Keratinocyte (primary cell): ENCODE results near the gene OTOP2. TPM values are rescaled to one million over a fixed set of nuclear protein-coding genes. Genes with fewer than 3 reads are reported as not detected.

Experiments used
- DNase-seq: peaks from one replicate; pipeline ENCODE4 v3.0.0-alpha.2; 2011; ENCODE audit warnings: low read depth, missing footprints, low spot score
- FAIRE-seq: peaks from 2 replicates; lab custom pipeline; 2011; peaks lifted over from hg19 to GRCh38; lab: Jason Lieb, UNC
- H2AFZ ChIP-seq: 2 replicates; pipeline ENCODE4 v1.6.0; 2012; ENCODE audit warnings: low read length, control low read depth, inconsistent platforms; ENCODE audit not compliant: control insufficient read depth
- H3K27ac ChIP-seq: 2 replicates; pipeline ENCODE4 v1.5.1; 2011; ENCODE audit warnings: low read length; ENCODE audit not compliant: control insufficient read depth, insufficient read depth
- H3K27me3 ChIP-seq: 3 replicates; pipeline ENCODE4 v1.6.0; 2011; ENCODE audit warnings: low read length; ENCODE audit not compliant: control insufficient read depth, insufficient read depth; ENCODE audit errors: extremely low read depth
- H3K36me3 ChIP-seq, 2 experiments: 2 replicates in 1 of 2; 3 replicates in 1 of 2; pipeline ENCODE4 v1.5.1; 2011; ENCODE audit warnings: low read length in 2 of 2, mild to moderate bottlenecking in 1 of 2; ENCODE audit not compliant: control insufficient read depth in 2 of 2, insufficient read depth in 2 of 2; ENCODE audit errors: extremely low read depth in 1 of 2
- H3K4me1 ChIP-seq: 3 replicates; pipeline ENCODE4 v1.5.1; 2011; ENCODE audit warnings: low read length; ENCODE audit not compliant: control insufficient read depth, insufficient read depth; ENCODE audit errors: extremely low read depth
- H3K4me2 ChIP-seq: 3 replicates; pipeline ENCODE4 v1.6.0; 2011; ENCODE audit warnings: low read depth, low read length; ENCODE audit not compliant: control insufficient read depth, insufficient read depth; ENCODE audit errors: extremely low read depth
- H3K4me3 ChIP-seq, 3 experiments: fragments of 200-600 bp in 1 of 3; sonication (generic) in 1 of 3; 2 replicates in 2 of 3; 3 replicates in 1 of 3; pipeline ENCODE4 v1.5.1; 2011 to 2016; ENCODE audit warnings: low read length in 3 of 3, mild to moderate bottlenecking in 3 of 3, control low read depth in 2 of 3, inconsistent platforms in 1 of 3, low read depth in 1 of 3, mixed read lengths in 1 of 3, mixed run types in 1 of 3, moderate library complexity in 1 of 3; ENCODE audit not compliant: control insufficient read depth in 2 of 3, insufficient read depth in 2 of 3; ENCODE audit errors: extremely low read depth in 1 of 3
- H3K79me2 ChIP-seq: 2 replicates; pipeline ENCODE4 v1.6.0; 2012; ENCODE audit warnings: low read length; ENCODE audit not compliant: control insufficient read depth, insufficient read depth
- H3K9ac ChIP-seq: 3 replicates; pipeline ENCODE4 v1.6.0; 2011; ENCODE audit warnings: low read length; ENCODE audit not compliant: control insufficient read depth, insufficient read depth; ENCODE audit errors: extremely low read depth
- H3K9me1 ChIP-seq: 3 replicates; pipeline ENCODE4 v1.6.0; 2011; ENCODE audit warnings: low read length; ENCODE audit not compliant: control insufficient read depth, insufficient read depth; ENCODE audit errors: extremely low read depth
- H3K9me3 ChIP-seq: 2 replicates; pipeline ENCODE4 v1.5.1; 2012; ENCODE audit warnings: low read depth, low read length; ENCODE audit not compliant: control insufficient read depth
- H4K20me1 ChIP-seq: 3 replicates; pipeline ENCODE4 v1.6.0; 2011; ENCODE audit warnings: low read length; ENCODE audit not compliant: control insufficient read depth, insufficient read depth; ENCODE audit errors: extremely low read depth
- CTCF ChIP-seq, 3 experiments: IDR thresholded peaks in 1 of 3; conservative IDR thresholded peaks in 1 of 3; optimal IDR thresholded peaks in 1 of 3; 2 replicates in 2 of 3; 3 replicates in 1 of 3; pipeline versions ENCODE3 to v1.5.1; 2011; ENCODE audit warnings: low read length in 3 of 3, mild to moderate bottlenecking in 3 of 3, moderate library complexity in 2 of 3, control low read depth in 1 of 3, inconsistent platforms in 1 of 3; ENCODE audit not compliant: insufficient read depth in 2 of 3; ENCODE audit errors: extremely low read depth in 1 of 3
- EZH2 ChIP-seq: IDR thresholded peaks from one replicate; pipeline ENCODE4 v1.6.1; 2012; ENCODE audit warnings: inconsistent platforms, mild to moderate bottlenecking, low read length, moderate library complexity
- dilution Hi-C: fragments of 300-500 bp; cut with MboI; formaldehyde crosslinking; loops from one replicate; pipeline ENCODE4 v1.7.0; 2020; ENCODE audit warnings: low sequenced_read_pairs; ENCODE audit not compliant: extremely low pct_ligation_motif_present
- polyA plus RNA-seq, 5 experiments: library from polyadenylated mRNA; depleted of rRNA in 3 of 5; stranded (reverse) in 3 of 5; stranded (forward) in 1 of 5; unstranded in 1 of 5; fragments of >200 nt; gene quantifications; 1 replicate in 1 of 5; 2 replicates in 3 of 5; 3 replicates in 1 of 5; pipeline versions ENCODE4 v1.2.1 to v1.2.3, GENCODE V29; 2011 to 2012; ENCODE audit warnings: missing spikeins in 2 of 5, low read depth in 1 of 5, low replicate concordance in 1 of 5

Gene OTOP2
- polyA plus RNA-seq, 1 donor (not counting 4 experiments of a cell fraction or from before 2014, with no cell fraction given): not detected

GRCh38 chr17:74877592-74878548 is 46.2 kb upstream of the OTOP2 start:
- H3K27me3 ChIP-seq: no peaks in the 10 kb centered on the region
- H3K4me2 ChIP-seq: peak overlapping the region; percentile 53
- no peak overlapping the region for H3K4me3 ChIP-seq
- no peaks in the 10 kb centered on the region for H3K79me2 ChIP-seq
- H3K9me1 ChIP-seq: no peaks in the 10 kb centered on the region
- no peaks in the 10 kb centered on the region for H3K36me3 ChIP-seq
- H3K9me3 ChIP-seq: no peaks in the 10 kb centered on the region
- dilution Hi-C loops: no loop called here
- FAIRE-seq (no peak), DNase-seq (peak; percentile 62)
- H3K27ac ChIP-seq: no peak overlapping the region
- TF ChIP-seq EZH2 (no peak), CTCF (optimal IDR thresholded peaks at IDR 0.05 in 1 of 3, IDR thresholded peaks at IDR 0.05 in 1 of 3, conservative IDR thresholded peaks at IDR 0.05 in 1 of 3; ENCODE audit: extremely low read depth in 1 of 3, insufficient read depth in 2 of 3, low read length in 3 of 3) (no peak)
- H4K20me1 ChIP-seq: no peaks in the 10 kb centered on the region
- peak overlapping the region; percentile 52 for H2AFZ ChIP-seq
- H3K9ac ChIP-seq: no peak overlapping the region
- peaks cover 15% of the 10 kb centered on the region for H3K4me1 ChIP-seq

DNA sequence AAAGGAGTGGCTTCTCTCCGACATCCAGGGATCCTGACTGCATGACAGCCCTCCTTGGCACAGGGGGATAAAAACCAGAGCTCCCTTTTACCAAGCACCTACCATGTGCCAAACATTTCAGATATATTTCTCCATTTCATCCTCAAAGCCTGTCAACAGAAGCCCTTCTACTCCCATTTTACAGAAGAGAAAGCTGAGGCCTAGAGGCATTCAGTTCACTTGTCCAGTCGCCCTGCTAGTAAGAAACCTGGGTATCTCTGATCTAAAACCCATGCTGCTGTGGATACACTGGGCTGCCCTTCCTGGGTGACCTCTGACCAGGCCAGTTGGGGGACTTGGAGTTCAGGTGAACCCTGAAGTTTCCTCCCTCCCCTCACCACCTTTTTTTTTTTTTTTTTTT is 45.4 kb upstream of the OTOP2 start:
- Histone ChIP-seq H3K9me3 (no peaks in the 10 kb centered on the region), H3K9me1 (no peaks in the 10 kb centered on the region), H3K4me3 (no peak overlapping the region), H3K27me3 (no peaks in the 10 kb centered on the region), H3K4me1 (peaks cover 15% of the 10 kb centered on the region), H3K9ac (no peak overlapping the region), H2AFZ (peak overlapping the region; percentile 52), H3K27ac (no peak overlapping the region), H3K79me2 (no peaks in the 10 kb centered on the region), H3K36me3 (no peaks in the 10 kb centered on the region), H3K4me2 (peak overlapping the region; percentile 53), H4K20me1 (no peaks in the 10 kb centered on the region)
- FAIRE-seq (no peak), DNase-seq (no peak)
- dilution Hi-C loops: no loop called here
- no peak for TF ChIP-seq CTCF (optimal IDR thresholded peaks at IDR 0.05 in 1 of 3, IDR thresholded peaks at IDR 0.05 in 1 of 3, conservative IDR thresholded peaks at IDR 0.05 in 1 of 3; ENCODE audit: extremely low read depth in 1 of 3, insufficient read depth in 2 of 3, low read length in 3 of 3)
- no peak for TF ChIP-seq EZH2
